H9 (cell line): ENCODE data around the gene SEBOX. TPM values are rescaled to one million over a fixed set of nuclear protein-coding genes. Genes with fewer than 3 reads are reported as not detected.

Source experiments
- DNase-seq: peaks from one replicate; pipeline ENCODE4 v3.0.0-alpha.2; 2017
- H2AFZ ChIP-seq: one replicate; pipeline ENCODE4 v1.6.1; 2013; ENCODE audit warnings: mild to moderate bottlenecking, low read length, control low read depth, moderate library complexity
- H2AK5ac ChIP-seq: 2 replicates; pipeline ENCODE4 v1.6.1; 2013; ENCODE audit warnings: low read length, control low read depth, mixed read lengths; ENCODE audit not compliant: insufficient read length
- H2BK120ac ChIP-seq: one replicate; pipeline ENCODE4 v1.6.1; 2013; ENCODE audit warnings: low read depth, mild to moderate bottlenecking, low read length, control low read depth, inconsistent platforms; ENCODE audit not compliant: poor library complexity, severe bottlenecking
- H2BK12ac ChIP-seq: 2 replicates; pipeline ENCODE4 v1.6.1; 2013; ENCODE audit warnings: low read length, control low read depth, mixed read lengths, low read depth; ENCODE audit not compliant: insufficient read length
- H2BK15ac ChIP-seq: 2 replicates; pipeline ENCODE4 v1.6.1; 2013; ENCODE audit warnings: low read depth, low read length, control low read depth
- H2BK20ac ChIP-seq: one replicate; pipeline ENCODE4 v1.6.1; 2013; ENCODE audit warnings: low read depth, mild to moderate bottlenecking, low read length, control low read depth, inconsistent platforms; ENCODE audit not compliant: poor library complexity, severe bottlenecking
- H2BK5ac ChIP-seq: 2 replicates; pipeline ENCODE4 v1.6.1; 2013; ENCODE audit warnings: low read length, control low read depth, mixed read lengths; ENCODE audit not compliant: insufficient read length
- H3K14ac ChIP-seq: 2 replicates; pipeline ENCODE4 v1.6.1; 2013; ENCODE audit warnings: low read length, control low read depth; ENCODE audit not compliant: insufficient read depth
- H3K18ac ChIP-seq: 2 replicates; pipeline ENCODE4 v1.6.1; 2013; ENCODE audit warnings: low read depth, mild to moderate bottlenecking, mixed read lengths, low read length, control low read depth; ENCODE audit not compliant: insufficient read length
- H3K23ac ChIP-seq: 2 replicates; pipeline ENCODE4 v1.6.1; 2013; ENCODE audit warnings: low read length, control low read depth, mixed read lengths, low read depth; ENCODE audit not compliant: insufficient read length
- H3K23me2 ChIP-seq: 2 replicates; pipeline ENCODE4 v1.6.1; 2013; ENCODE audit warnings: low read depth, mild to moderate bottlenecking, mixed read lengths, low read length, control low read depth; ENCODE audit not compliant: insufficient read length, poor library complexity, severe bottlenecking
- H3K27ac ChIP-seq: 2 replicates; pipeline ENCODE4 v1.5.1; 2013; ENCODE audit warnings: low read length, control low read depth, mixed read lengths, low read depth; ENCODE audit not compliant: insufficient read length
- H3K27me3 ChIP-seq: 2 replicates; pipeline ENCODE4 v1.6.1; 2013; ENCODE audit warnings: low read length, control low read depth, inconsistent platforms; ENCODE audit not compliant: insufficient read depth
- H3K4ac ChIP-seq: 2 replicates; pipeline ENCODE4 v1.6.1; 2013; ENCODE audit warnings: low read depth, mild to moderate bottlenecking, control low read depth, inconsistent platforms, low read length, moderate library complexity
- H3K4me1 ChIP-seq: 2 replicates; pipeline ENCODE4 v1.6.1; 2013; ENCODE audit warnings: low read length, control low read depth, inconsistent platforms; ENCODE audit not compliant: insufficient read depth
- H3K4me2 ChIP-seq: 2 replicates; pipeline ENCODE4 v1.6.1; 2013; ENCODE audit warnings: low read length, control low read depth, mixed read lengths; ENCODE audit not compliant: insufficient read length, insufficient read depth
- H3K56ac ChIP-seq: 2 replicates; pipeline ENCODE4 v1.6.1; 2013; ENCODE audit warnings: low read depth, mild to moderate bottlenecking, mixed read lengths, low read length, control low read depth; ENCODE audit not compliant: insufficient read length
- H3K79me1 ChIP-seq: 2 replicates; pipeline ENCODE4 v1.6.1; 2013; ENCODE audit warnings: low read depth, mild to moderate bottlenecking, moderate library complexity, low read length, control low read depth, inconsistent platforms; ENCODE audit not compliant: insufficient read depth, poor library complexity, severe bottlenecking
- H3K79me2 ChIP-seq: 2 replicates; pipeline ENCODE4 v1.6.1; 2013; ENCODE audit warnings: low read length, control low read depth, inconsistent platforms; ENCODE audit not compliant: insufficient read depth
- H3K9ac ChIP-seq: 2 replicates; pipeline ENCODE4 v1.6.1; 2013; ENCODE audit warnings: low read length, control low read depth, mixed read lengths; ENCODE audit not compliant: insufficient read length; ENCODE audit errors: extremely low read depth
- H3K9me3 ChIP-seq: one replicate; pipeline ENCODE4 v1.6.1; 2013; ENCODE audit warnings: low read depth, low read length, inconsistent platforms; ENCODE audit not compliant: control insufficient read depth
- H3T11ph ChIP-seq: one replicate; pipeline ENCODE4 v1.6.1; 2013; ENCODE audit warnings: mild to moderate bottlenecking, low read length, control low read depth, inconsistent platforms
- H4K20me1 ChIP-seq: one replicate; pipeline ENCODE4 v1.6.1; 2013; ENCODE audit not compliant: control insufficient read depth, insufficient read length, insufficient read depth
- H4K5ac ChIP-seq: 2 replicates; pipeline ENCODE4 v1.6.1; 2013; ENCODE audit warnings: low read depth, mild to moderate bottlenecking, mixed read lengths, low read length, control low read depth; ENCODE audit not compliant: insufficient read length
- H4K8ac ChIP-seq: replicated peaks from 2 replicates; pipeline ENCODE4 v1.6.1; 2013; ENCODE audit warnings: low read length, control low read depth, mixed read lengths, low read depth; ENCODE audit not compliant: insufficient read length
- H4K91ac ChIP-seq: 2 replicates; pipeline ENCODE4 v1.6.1; 2013; ENCODE audit warnings: low read depth, mild to moderate bottlenecking, moderate library complexity, mixed read lengths, low read length, control low read depth; ENCODE audit not compliant: insufficient read length
- H3K27ac Mint-ChIP-seq, 3 experiments: 2 replicates in 2 of 3; 3 replicates in 1 of 3; pipeline ENCODE4 v1.8.0; 2020 to 2021; ENCODE audit warnings: mixed read lengths in 3 of 3, mild to moderate bottlenecking in 1 of 3, moderate library complexity in 1 of 3
- H3K27me3 Mint-ChIP-seq: 2 replicates; pipeline ENCODE4 v1.8.0; 2021; ENCODE audit warnings: low read depth, mild to moderate bottlenecking, moderate library complexity, mixed read lengths
- H3K36me3 Mint-ChIP-seq, 3 experiments: 2 replicates in 2 of 3; 3 replicates in 1 of 3; pipeline ENCODE4 v1.8.0; 2020 to 2021; ENCODE audit warnings: low read depth in 3 of 3, mixed read lengths in 3 of 3; ENCODE audit not compliant: insufficient read depth in 1 of 3
- H3K4me1 Mint-ChIP-seq, 2 experiments: 2 replicates each; pipeline ENCODE4 v1.8.0; 2020; ENCODE audit warnings: mixed read lengths in 2 of 2
- H3K4me3 Mint-ChIP-seq, 2 experiments: 2 replicates in 1 of 2; 3 replicates in 1 of 2; pipeline ENCODE4 v1.8.0; 2020 to 2021; ENCODE audit warnings: mild to moderate bottlenecking in 2 of 2, mixed read lengths in 2 of 2, moderate library complexity in 1 of 2
- H3K9me3 Mint-ChIP-seq, 2 experiments: 2 replicates in 1 of 2; 3 replicates in 1 of 2; pipeline ENCODE4 v1.8.0; 2020; ENCODE audit warnings: mild to moderate bottlenecking in 2 of 2, mixed read lengths in 2 of 2, moderate library complexity in 1 of 2
- CTCF ChIP-seq: fragments of 200-600 bp; sonication (generic); conservative IDR thresholded peaks from 3 replicates; pipeline ENCODE4 v1.8.0; 2021; ENCODE audit warnings: antibody characterized with exemption, mild to moderate bottlenecking
- WGBS: extraction: QIAGEN DNeasy Blood & Tissue Kit; methylation state at CpG from one replicate; pipeline ENCODE4 v1.1.7; 2013; ENCODE audit warnings: missing lambda C conversion rate, low lambda C conversion rate, mixed read lengths; ENCODE audit not compliant: insufficient read length; ENCODE audit errors: extremely low coverage; 5-methylcytosine and 5-hydroxymethylcytosine counted together
- total RNA-seq: library from RNA; stranded (reverse); gene quantifications from 2 replicates; pipeline ENCODE4 v1.2.1, GENCODE V29; 2021

The SEBOX gene
- total RNA-seq, 1 experiment from 2014 or later = not detected

- no peak overlapping the region for H2BK120ac ChIP-seq
- H3K79me1 ChIP-seq = no peaks in the 10 kb centered on the region
- H3K18ac ChIP-seq = no peak overlapping the region
- H3K27me3 ChIP-seq = no peaks in the 10 kb centered on the region
- no peaks in the 10 kb centered on the region for H3K23me2 ChIP-seq
- H3K23ac ChIP-seq = no peak overlapping the region
- no peak for DNase-seq
- H4K5ac ChIP-seq = no peak overlapping the region
- H2BK5ac ChIP-seq = no peak overlapping the region
- H3K9me3 Mint-ChIP-seq = no peaks in the 10 kb centered on the region
- H3K56ac ChIP-seq = no peak overlapping the region
- H3K4me1 ChIP-seq = no peaks in the 10 kb centered on the region
- H2AFZ ChIP-seq = no peak overlapping the region
- H3K4me3 Mint-ChIP-seq = no peak overlapping the region
- H2BK20ac ChIP-seq = no peak overlapping the region
- peaks cover 16 to 17% of the 10 kb centered on the region in 2 experiments for H3K4me1 Mint-ChIP-seq
- H3K9me3 ChIP-seq = no peaks in the 10 kb centered on the region
- H3T11ph ChIP-seq = no peak overlapping the region
- no peak overlapping the region for H2BK12ac ChIP-seq
- no peak for TF ChIP-seq CTCF
- peaks cover 24 to 82% (median 69%) of the 10 kb centered on the region in 3 experiments; a peak in 6 of 7 replicates for H3K36me3 Mint-ChIP-seq
- H3K4me2 ChIP-seq = no peak overlapping the region
- H4K91ac ChIP-seq = no peak overlapping the region
- no peak overlapping the region for H3K4ac ChIP-seq
- no peaks in the 10 kb centered on the region for H4K20me1 ChIP-seq
- H4K8ac ChIP-seq = no peak overlapping the region
- no peak overlapping the region for H3K9ac ChIP-seq
- no peak overlapping the region for H3K27ac ChIP-seq
- H3K27ac Mint-ChIP-seq = peak overlapping the region in 2 of 3 experiments; percentile 65 to 73; a peak in 2 of 7 replicates
- no peaks in the 10 kb centered on the region for H3K27me3 Mint-ChIP-seq
- H3K14ac ChIP-seq = no peak overlapping the region
- whole genome bisulfite sequencing = no CpG with 5 or more reads among the region's 13 CpGs
- no peak overlapping the region for H2BK15ac ChIP-seq
- no peaks in the 10 kb centered on the region for H3K79me2 ChIP-seq
- no peak overlapping the region for H2AK5ac ChIP-seq
Observed at GRCh38 chr17:28345419-28346198, 19.4 kb downstream of the SEBOX start.
